Fibroblast of mammary gland (primary cell): ENCODE data around the gene RABEP1.

Experiments used
- DNase-seq: peaks from one replicate; pipeline ENCODE4 v3.0.0-alpha.2; 2010; ENCODE audit warnings: low read depth
- H3K4me3 ChIP-seq: 2 replicates; pipeline ENCODE4 v1.5.1; 2011; ENCODE audit warnings: low read depth, mild to moderate bottlenecking, low read length, moderate library complexity; ENCODE audit not compliant: control insufficient read depth
- CTCF ChIP-seq: conservative IDR thresholded peaks from 2 replicates; pipeline ENCODE4 v1.5.1; 2011; ENCODE audit warnings: low read depth, low read length, inconsistent platforms; ENCODE audit not compliant: control insufficient read depth, insufficient read depth

RABEP1 gene

GRCh38 chr17:5257124-5257523, 25.0 kb upstream of the RABEP1 start:
- TF ChIP-seq CTCF, result no peak
- H3K4me3 ChIP-seq, result no peak overlapping the region

DNA sequence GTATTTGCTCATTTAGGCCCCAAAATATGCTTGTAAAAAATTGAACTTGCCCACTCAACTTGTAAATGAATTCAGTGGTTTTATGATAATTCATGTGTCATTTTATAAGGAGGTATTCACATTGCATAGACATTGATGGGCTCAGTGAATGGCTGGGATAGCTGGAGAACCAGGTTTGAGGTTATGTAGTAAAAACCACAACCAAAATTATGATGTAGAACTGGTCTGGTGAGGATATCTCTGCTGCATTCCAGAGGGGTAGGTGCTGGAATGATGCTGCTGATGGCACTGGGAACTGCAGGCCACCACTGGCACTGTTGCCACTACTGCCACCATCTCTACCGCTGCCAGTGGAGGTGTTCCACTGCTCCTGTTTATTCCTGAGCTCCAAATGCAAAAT, 21.5 kb upstream of the RABEP1 start:
- no peak for TF ChIP-seq CTCF
- DNase-seq, result no peak

More at GRCh38 chr17:5257124-5257523, 25.0 kb upstream of the RABEP1 start:
- DNase-seq, result no peak

DNA sequence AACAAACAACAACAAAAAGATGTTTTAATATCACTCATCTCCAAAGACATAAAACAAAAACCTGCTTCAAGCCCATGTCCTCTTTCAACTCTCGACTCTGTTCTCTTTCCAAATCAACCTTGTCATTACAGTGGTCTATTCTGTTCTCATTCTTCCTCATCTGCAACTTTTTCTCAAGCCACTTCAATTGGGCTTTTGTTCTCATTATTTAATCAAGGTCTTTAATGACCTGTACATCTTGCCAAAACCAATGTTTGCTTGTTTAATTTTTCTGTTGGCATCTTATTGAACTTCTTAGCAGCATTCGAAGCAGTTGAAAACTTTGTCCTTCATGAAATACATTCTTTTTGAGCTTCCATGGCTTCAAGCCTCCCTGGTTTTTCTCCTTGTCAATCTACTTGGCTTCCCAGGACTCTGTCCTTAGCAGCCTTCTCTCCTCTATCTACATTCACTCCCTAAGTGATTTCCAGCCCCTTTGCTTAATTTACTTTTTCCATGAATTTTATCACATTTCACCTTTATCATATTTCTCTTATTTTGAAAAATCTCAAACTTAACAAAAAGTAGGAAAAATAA, 19.6 kb upstream of the RABEP1 start:
- no peak for TF ChIP-seq CTCF
- no peak overlapping the region for H3K4me3 ChIP-seq
- no peak for DNase-seq

More for the DNA sequence above, 21.5 kb upstream of the RABEP1 start:
- H3K4me3 ChIP-seq, result no peak overlapping the region

GRCh38 chr17:5263441-5263840, 18.6 kb upstream of the RABEP1 start:
- no peak for DNase-seq
- no peak overlapping the region for H3K4me3 ChIP-seq
- no peak for TF ChIP-seq CTCF

DNA sequence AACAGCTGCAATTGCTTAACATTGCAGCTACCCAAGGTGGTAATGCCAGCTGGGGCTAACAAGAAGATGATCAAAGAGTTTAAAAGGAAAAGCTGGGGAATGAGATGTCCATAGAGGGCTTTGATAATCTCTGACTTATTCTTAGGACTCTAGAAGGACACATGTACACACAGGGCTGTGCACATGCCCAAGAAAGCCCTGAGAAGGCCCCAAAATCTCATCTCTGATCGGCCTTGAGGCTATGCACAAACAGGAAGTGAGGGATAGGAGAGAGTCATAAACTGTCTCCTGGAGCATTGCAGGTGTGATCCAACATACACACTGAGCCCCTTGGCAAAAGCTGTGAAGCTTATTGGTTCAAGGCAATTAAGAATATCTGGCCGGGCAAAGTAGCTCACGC, 17.2 kb upstream of the RABEP1 start:
- no peak for TF ChIP-seq CTCF
- no peak overlapping the region for H3K4me3 ChIP-seq
- DNase-seq, result no peak

GRCh38 chr17:5269241-5269960, 12.7 kb upstream of the RABEP1 start:
- H3K4me3 ChIP-seq, result no peak overlapping the region
- TF ChIP-seq CTCF, result no peak
- DNase-seq, result no peak
